Measurements from ENCODE around the gene MCU. TPM values are rescaled to one million over a fixed set of nuclear protein-coding genes. Genes with fewer than 3 reads are reported as not detected.

Gene MCU
- total and polyA plus RNA-seq, 2 of the 4 experiments (the other 2 are of a cell fraction): 36.2 to 36.7 TPM

DNA sequence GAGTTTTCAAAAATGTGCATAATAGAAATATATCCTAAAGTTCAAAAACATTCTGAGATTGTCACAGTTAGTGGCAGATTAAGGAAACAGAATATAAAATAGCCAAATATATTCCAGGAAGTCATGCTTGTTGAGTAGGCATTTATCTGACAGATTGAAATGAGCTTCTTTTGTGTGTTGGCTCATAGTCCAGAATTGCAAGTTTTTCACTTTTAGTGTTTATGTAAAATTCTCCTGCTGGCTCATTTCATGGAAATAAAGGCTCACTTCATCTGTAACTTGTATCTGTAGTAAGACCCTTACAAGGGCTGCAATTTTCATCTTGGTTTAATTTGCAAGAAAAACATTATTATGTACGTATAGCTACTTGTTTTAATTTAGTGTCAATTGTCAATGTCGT is 93.5 kb downstream of the MCU start:
- no peak overlapping the region for H3K4me3 ChIP-seq (ENCODE audit: insufficient read depth, low read depth, low read length)
- H3K79me1 ChIP-seq (ENCODE audit: low read depth in 1 of 2, low read length in 2 of 2): peaks cover 26 to 69% of the 10 kb centered on the region in 2 experiments
- intact Hi-C loops (cut with micrococcal nuclease): no loop called here
- H3K9me3 ChIP-seq (ENCODE audit: control insufficient read depth, insufficient read depth, low read length): no peaks in the 10 kb centered on the region
- dilution Hi-C loops (cut with HindIII; ENCODE audit: low sequenced_read_pairs, unreplicated experiment): no loop called here
- no peak overlapping the region for H4K5ac ChIP-seq (ENCODE audit: low read depth, low read length)
- H3K18ac ChIP-seq (ENCODE audit: low read depth, low read length): no peak overlapping the region
- no peaks in the 10 kb centered on the region for H3K27me3 ChIP-seq (ENCODE audit: control insufficient read depth, insufficient read depth, low read length)
- H2BK15ac ChIP-seq (ENCODE audit: low read depth, low read length): no peak overlapping the region
- no peak overlapping the region for H3K9ac ChIP-seq (ENCODE audit: low read depth, low read length)
- peak overlapping the region; percentile 40; the same call in 1 of the 2 replicates for H2BK120ac ChIP-seq (ENCODE audit: low read depth, low read length)
- H3K27ac ChIP-seq (ENCODE audit: insufficient read depth, low read length): no peak overlapping the region
- peaks cover 11% of the 10 kb centered on the region for H3K4me1 ChIP-seq (ENCODE audit: control insufficient read depth, insufficient read depth, low read length)
- DNase-seq (no peak), ATAC-seq (ENCODE audit: low read depth) (no peak)
- H3K4ac ChIP-seq (ENCODE audit: low read depth, low read length): no peak overlapping the region
- no peak overlapping the region for H2BK20ac ChIP-seq (ENCODE audit: low read depth, low read length)
- CTCF ChIA-PET: interaction anchor here (1.2 kb wide), 1 partner anchor 91 kb away, joined by 5 read pairs; no protein-coding TSS in a partner anchor
- no peak overlapping the region for H2AK9ac ChIP-seq (replicated peaks; ENCODE audit: low read depth, low read length, poor library complexity)
- H3K9me1 ChIP-seq (ENCODE audit: insufficient read depth, low read length): peaks cover 3% of the 10 kb centered on the region; the same call in 1 of the 2 replicates
- H3K4me2 ChIP-seq (ENCODE audit: low read depth, low read length): peak overlapping the region; percentile 28; the same call in 1 of the 2 replicates
- H3K36me3 ChIP-seq (ENCODE audit: control insufficient read depth, insufficient read depth, low read length): no peaks in the 10 kb centered on the region
- no peak overlapping the region for H4K91ac ChIP-seq (ENCODE audit: insufficient read depth, low read depth, low read length)
- no peak overlapping the region for H2AFZ ChIP-seq (replicated peaks; ENCODE audit: low read length, poor library complexity)
- peaks cover 9% of the 10 kb centered on the region; the same call in 1 of the 2 replicates for H4K20me1 ChIP-seq (ENCODE audit: insufficient read depth, low read length)
- in situ Hi-C loops (cut with MboI; ENCODE audit: low sequenced_read_pairs): no loop called here
- no peak overlapping the region for H3K56ac ChIP-seq (ENCODE audit: extremely low read depth, insufficient read depth, low read length)
- no peak overlapping the region for H2AK5ac ChIP-seq (ENCODE audit: low read depth, low read length)
- no peak overlapping the region for H2BK5ac ChIP-seq (ENCODE audit: low read depth, low read length, poor library complexity, severe bottlenecking)
- WGBS, 2 experiments (ENCODE audit: extremely low coverage in 2 of 2, insufficient read length in 1 of 2): no CpG with 5 or more reads among the region's 2 CpGs
- H4K8ac ChIP-seq (ENCODE audit: low read depth in 2 of 2, low read length in 2 of 2): no peak overlapping the region; a peak in 1 of 4 replicates
- TF ChIP-seq SMC3 (IDR thresholded peaks at IDR 0.05; ENCODE audit: low read depth, low read length): no peak
- no peak for TF ChIP-seq RFX5 (IDR thresholded peaks at IDR 0.05; ENCODE audit: low read depth, low read length)
- TF ChIP-seq POLR2A (IDR thresholded peaks at IDR 0.05; ENCODE audit: low read depth, low read length): no peak
- TF ChIP-seq CHD1 (IDR thresholded peaks at IDR 0.05; ENCODE audit: low read depth, low read length): no peak
- no peak for TF ChIP-seq MAFK (IDR thresholded peaks at IDR 0.05; ENCODE audit: low read depth, low read length)
- TF ChIP-seq RCOR1 (IDR thresholded peaks at IDR 0.05; ENCODE audit: insufficient replicate concordance, low read length): no peak
- TF ChIP-seq, protein P1, sequence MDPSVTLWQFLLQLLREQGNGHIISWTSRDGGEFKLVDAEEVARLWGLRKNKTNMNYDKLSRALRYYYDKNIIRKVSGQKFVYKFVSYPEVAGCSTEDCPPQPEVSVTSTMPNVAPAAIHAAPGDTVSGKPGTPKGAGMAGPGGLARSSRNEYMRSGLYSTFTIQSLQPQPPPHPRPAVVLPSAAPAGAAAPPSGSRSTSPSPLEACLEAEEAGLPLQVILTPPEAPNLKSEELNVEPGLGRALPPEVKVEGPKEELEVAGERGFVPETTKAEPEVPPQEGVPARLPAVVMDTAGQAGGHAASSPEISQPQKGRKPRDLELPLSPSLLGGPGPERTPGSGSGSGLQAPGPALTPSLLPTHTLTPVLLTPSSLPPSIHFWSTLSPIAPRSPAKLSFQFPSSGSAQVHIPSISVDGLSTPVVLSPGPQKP (IDR thresholded peaks at IDR 0.05; ENCODE audit: borderline replicate concordance, low read depth, low read length): no peak
- no peak for TF ChIP-seq FOS (IDR thresholded peaks at IDR 0.05; ENCODE audit: low read depth, low read length)
- TF ChIP-seq, protein P2, sequence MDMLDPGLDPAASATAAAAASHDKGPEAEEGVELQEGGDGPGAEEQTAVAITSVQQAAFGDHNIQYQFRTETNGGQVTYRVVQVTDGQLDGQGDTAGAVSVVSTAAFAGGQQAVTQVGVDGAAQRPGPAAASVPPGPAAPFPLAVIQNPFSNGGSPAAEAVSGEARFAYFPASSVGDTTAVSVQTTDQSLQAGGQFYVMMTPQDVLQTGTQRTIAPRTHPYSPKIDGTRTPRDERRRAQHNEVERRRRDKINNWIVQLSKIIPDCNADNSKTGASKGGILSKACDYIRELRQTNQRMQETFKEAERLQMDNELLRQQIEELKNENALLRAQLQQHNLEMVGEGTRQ (IDR thresholded peaks at IDR 0.05; ENCODE audit: low read depth, low read length): no peak
- no peak for TF ChIP-seq MAZ (IDR thresholded peaks at IDR 0.05; ENCODE audit: borderline replicate concordance, low read depth, low read length)
- TF ChIP-seq BHLHE40 (IDR thresholded peaks at IDR 0.05; ENCODE audit: low read depth, low read length): no peak
- TF ChIP-seq RAD21 (IDR thresholded peaks at IDR 0.05; ENCODE audit: low read length): no peak
- no peak for TF ChIP-seq NFE2L2 (IDR thresholded peaks at IDR 0.05; ENCODE audit: low read depth, low read length)
- TF ChIP-seq, protein P3, sequence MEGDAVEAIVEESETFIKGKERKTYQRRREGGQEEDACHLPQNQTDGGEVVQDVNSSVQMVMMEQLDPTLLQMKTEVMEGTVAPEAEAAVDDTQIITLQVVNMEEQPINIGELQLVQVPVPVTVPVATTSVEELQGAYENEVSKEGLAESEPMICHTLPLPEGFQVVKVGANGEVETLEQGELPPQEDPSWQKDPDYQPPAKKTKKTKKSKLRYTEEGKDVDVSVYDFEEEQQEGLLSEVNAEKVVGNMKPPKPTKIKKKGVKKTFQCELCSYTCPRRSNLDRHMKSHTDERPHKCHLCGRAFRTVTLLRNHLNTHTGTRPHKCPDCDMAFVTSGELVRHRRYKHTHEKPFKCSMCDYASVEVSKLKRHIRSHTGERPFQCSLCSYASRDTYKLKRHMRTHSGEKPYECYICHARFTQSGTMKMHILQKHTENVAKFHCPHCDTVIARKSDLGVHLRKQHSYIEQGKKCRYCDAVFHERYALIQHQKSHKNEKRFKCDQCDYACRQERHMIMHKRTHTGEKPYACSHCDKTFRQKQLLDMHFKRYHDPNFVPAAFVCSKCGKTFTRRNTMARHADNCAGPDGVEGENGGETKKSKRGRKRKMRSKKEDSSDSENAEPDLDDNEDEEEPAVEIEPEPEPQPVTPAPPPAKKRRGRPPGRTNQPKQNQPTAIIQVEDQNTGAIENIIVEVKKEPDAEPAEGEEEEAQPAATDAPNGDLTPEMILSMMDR (conservative IDR thresholded peaks at IDR 0.05; ENCODE audit: low read depth, low read length): no peak
- no peak for TF ChIP-seq CEBPB (IDR thresholded peaks at IDR 0.05; ENCODE audit: low read depth, low read length)
- no peak for TF ChIP-seq MXI1 (IDR thresholded peaks at IDR 0.05; ENCODE audit: borderline replicate concordance, low read depth, low read length)
- POLR2A ChIA-PET (ENCODE audit: unreplicated experiment): no interaction called here
- no TSS peak for BruUV-seq (replicated peaks)
- H3K14ac ChIP-seq (replicated peaks; ENCODE audit: low read depth, low read length): no peak overlapping the region
- H3K23ac ChIP-seq (ENCODE audit: low read depth, low read length): no peak overlapping the region

Data from IMR-90 (cell line).